Measurements from ENCODE around the gene ATXN1.

The ATXN1 gene

GRCh38 chr6:16773362-16773761, 12.1 kb upstream of the ATXN1 start:
- H3K79me2 ChIP-seq (ENCODE audit: control insufficient read depth, low read length): no peaks in the 10 kb centered on the region
- H3K9me2 ChIP-seq (replicated peaks; ENCODE audit: control insufficient read depth, low read length): no peaks in the 10 kb centered on the region
- no peaks in the 10 kb centered on the region for H4K20me1 ChIP-seq (ENCODE audit: control insufficient read depth, insufficient read depth, low read depth, low read length)
- H3F3A ChIP-seq (ENCODE audit: control insufficient read depth, insufficient read depth): 0 out of 2 replicates have a peak, but pooled peaks cover 2% of the 10 kb centered on the region
- TF ChIP-seq EZH2phosphoT487 (IDR thresholded peaks at IDR 0.05; ENCODE audit: borderline replicate concordance, low read length): no peak
- TF ChIP-seq CTCF (IDR thresholded peaks at IDR 0.05; ENCODE audit: low read depth, low read length, poor library complexity, severe bottlenecking): no peak
- no peaks in the 10 kb centered on the region for H3K36me3 ChIP-seq (ENCODE audit: control insufficient read depth, low read length)
- no peak overlapping the region for H3K4me2 ChIP-seq (ENCODE audit: low read length)
- H3K4me3 ChIP-seq (ENCODE audit: low read length): no peak overlapping the region
- no peaks in the 10 kb centered on the region for H3K9me3 ChIP-seq (ENCODE audit: control insufficient read depth, insufficient read depth, low read length)
- no peak overlapping the region for H3K27ac ChIP-seq (ENCODE audit: low read depth, low read length)
- no peaks in the 10 kb centered on the region for H3K27me3 ChIP-seq (ENCODE audit: control insufficient read depth, low read length)
- H3K4me1 ChIP-seq (ENCODE audit: control insufficient read depth, low read length): peaks cover 21% of the 10 kb centered on the region

GRCh38 chr6:16770701-16771569, 9.7 kb upstream of the ATXN1 start:
- TF ChIP-seq EZH2phosphoT487 (IDR thresholded peaks at IDR 0.05; ENCODE audit: borderline replicate concordance, low read length) (no peak), CTCF (IDR thresholded peaks at IDR 0.05; ENCODE audit: low read depth, low read length, poor library complexity, severe bottlenecking) (peak; percentile 94)
- Histone ChIP-seq H3K9me3 (ENCODE audit: control insufficient read depth, insufficient read depth, low read length) (no peaks in the 10 kb centered on the region), H3K4me2 (ENCODE audit: low read length) (peak overlapping the region; percentile 6; the same call in 1 of the 2 replicates), H3K27me3 (ENCODE audit: control insufficient read depth, low read length) (no peaks in the 10 kb centered on the region), H3K4me3 (ENCODE audit: low read length) (no peak overlapping the region), H4K20me1 (ENCODE audit: control insufficient read depth, insufficient read depth, low read depth, low read length) (no peaks in the 10 kb centered on the region), H3K27ac (ENCODE audit: low read depth, low read length) (no peak overlapping the region), H3F3A (ENCODE audit: control insufficient read depth, insufficient read depth) (0 out of 2 replicates have a peak, but pooled peaks cover 2% of the 10 kb centered on the region), H3K36me3 (ENCODE audit: control insufficient read depth, low read length) (no peaks in the 10 kb centered on the region), H3K4me1 (ENCODE audit: control insufficient read depth, low read length) (peaks cover 21% of the 10 kb centered on the region), H3K79me2 (ENCODE audit: control insufficient read depth, low read length) (no peaks in the 10 kb centered on the region), H3K9me2 (replicated peaks; ENCODE audit: control insufficient read depth, low read length) (no peaks in the 10 kb centered on the region)

GRCh38 chr6:16769986-16770376, 8.7 kb upstream of the ATXN1 start:
- Histone ChIP-seq H3K4me2 (ENCODE audit: low read length) (no peak overlapping the region), H3K27ac (ENCODE audit: low read depth, low read length) (no peak overlapping the region), H3K36me3 (ENCODE audit: control insufficient read depth, low read length) (no peaks in the 10 kb centered on the region), H3K27me3 (ENCODE audit: control insufficient read depth, low read length) (no peaks in the 10 kb centered on the region), H3F3A (ENCODE audit: control insufficient read depth, insufficient read depth) (0 out of 2 replicates have a peak, but pooled peaks cover 2% of the 10 kb centered on the region), H4K20me1 (ENCODE audit: control insufficient read depth, insufficient read depth, low read depth, low read length) (no peaks in the 10 kb centered on the region), H3K4me3 (ENCODE audit: low read length) (no peak overlapping the region), H3K79me2 (ENCODE audit: control insufficient read depth, low read length) (no peaks in the 10 kb centered on the region), H3K9me2 (replicated peaks; ENCODE audit: control insufficient read depth, low read length) (no peaks in the 10 kb centered on the region), H3K9me3 (ENCODE audit: control insufficient read depth, insufficient read depth, low read length) (no peaks in the 10 kb centered on the region), H3K4me1 (ENCODE audit: control insufficient read depth, low read length) (peaks cover 21% of the 10 kb centered on the region)
- TF ChIP-seq CTCF (IDR thresholded peaks at IDR 0.05; ENCODE audit: low read depth, low read length, poor library complexity, severe bottlenecking): no peak
- TF ChIP-seq EZH2phosphoT487 (IDR thresholded peaks at IDR 0.05; ENCODE audit: borderline replicate concordance, low read length): no peak
